Stimulated activated CD4-positive, alpha-beta T cell treated with anti-CD3 and anti-CD28 coated beads, Interleukin-12 subunit alpha, Interleukin-12 subunit beta, amount 100 ng/mL, for 48 hours (primary cell): Measurements from ENCODE around the gene PPM1F.

Experiments
- DNase-seq, 3 donors: peaks; one replicate each; pipeline ENCODE4 v3.0.0-alpha.2; 2020; ENCODE audit warnings: low read depth in 2 of 3, low spot score in 1 of 3

Gene PPM1F

DNA sequence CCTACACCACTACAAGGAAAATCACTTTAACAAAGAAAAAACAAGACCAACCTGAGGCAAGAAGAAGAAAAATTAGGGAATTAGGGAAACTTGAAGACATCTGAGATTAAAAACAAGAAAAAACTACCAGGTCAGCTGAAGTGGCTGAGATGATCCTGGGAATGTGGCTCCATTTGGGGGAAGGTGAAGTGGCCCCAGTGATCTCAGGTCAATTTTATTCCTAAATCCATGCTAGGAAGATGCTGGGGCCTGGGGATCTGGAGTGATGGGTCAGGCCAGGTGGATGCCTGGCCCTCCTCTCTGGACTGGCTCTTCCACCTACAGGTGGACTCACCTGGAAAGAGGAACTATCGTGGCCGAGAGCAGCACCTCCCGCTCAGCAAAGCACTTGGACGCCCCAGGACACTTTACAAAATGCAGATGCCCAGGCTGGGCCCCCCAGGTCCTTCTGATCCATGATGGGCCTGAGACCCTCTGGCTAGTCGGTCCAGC is 23.3 kb upstream of the PPM1F start:
- no peak for DNase-seq

DNA sequence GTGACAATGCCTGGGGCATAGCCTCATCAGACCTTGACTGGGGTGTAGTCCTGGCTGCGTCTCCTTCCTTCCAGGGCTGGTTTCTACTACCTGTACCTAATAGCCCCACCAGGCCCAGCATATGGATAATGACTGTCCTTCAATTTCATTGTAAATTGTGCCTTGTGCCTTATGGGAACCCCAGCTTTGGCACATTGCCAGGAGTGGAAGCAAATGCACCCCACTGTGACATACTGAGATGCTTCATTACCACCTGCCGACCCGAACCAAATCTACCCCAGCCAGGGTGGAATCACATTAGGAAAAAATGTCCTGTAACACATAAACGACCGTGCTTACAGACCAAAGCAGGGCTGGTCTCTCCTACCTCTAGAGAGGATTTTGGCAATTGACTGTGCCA is 22.6 kb upstream of the PPM1F start:
- DNase-seq: no peak

DNA sequence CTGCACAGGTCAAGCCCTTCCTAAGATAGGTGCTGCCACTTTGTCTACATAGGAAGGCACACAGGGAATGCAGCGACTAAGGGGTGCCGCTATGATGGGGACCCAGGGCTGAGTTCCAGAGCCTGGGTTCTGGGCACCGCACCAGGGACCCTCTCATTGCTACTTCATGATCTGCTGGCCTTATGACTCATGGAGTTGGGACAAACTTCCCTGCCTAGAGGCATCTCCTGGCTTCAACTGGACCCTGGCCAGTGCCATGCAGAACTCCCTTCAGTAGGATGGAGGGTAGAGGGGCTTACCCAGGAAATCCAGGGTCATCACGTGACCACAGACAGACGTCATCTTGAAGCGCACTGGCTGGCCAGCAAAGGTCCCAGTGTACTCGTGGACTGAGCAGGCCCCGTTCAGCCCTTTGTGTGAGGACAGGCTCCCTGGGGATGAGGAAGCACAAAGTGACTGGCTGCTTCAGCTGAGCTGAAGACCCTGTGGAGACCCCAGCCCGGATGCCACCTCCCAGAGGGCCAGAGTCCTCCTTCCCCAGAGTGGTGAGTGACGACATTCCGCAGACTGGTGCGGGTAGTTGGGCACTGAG is 21.5 kb upstream of the PPM1F start:
- no peak for DNase-seq

DNA sequence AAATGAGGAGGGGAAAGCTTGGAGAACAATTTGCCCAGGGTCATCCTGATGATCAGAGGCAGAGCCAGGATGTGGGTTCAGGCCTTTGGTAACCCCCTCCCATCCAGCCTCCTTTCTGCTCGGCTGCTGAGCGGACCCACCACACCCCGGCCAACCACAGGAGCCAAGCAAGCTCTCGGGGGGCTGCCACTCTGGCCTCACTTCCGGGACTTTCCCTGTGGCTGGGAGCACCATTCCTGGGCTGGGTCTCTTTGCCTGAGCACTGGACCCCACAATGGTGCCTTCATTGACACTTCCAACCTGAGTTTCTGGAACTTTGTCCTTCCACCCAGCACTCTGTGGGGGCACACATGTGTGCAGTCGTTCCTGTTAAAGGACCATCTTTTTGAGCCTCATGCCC is 20.2 kb upstream of the PPM1F start:
- no peak for DNase-seq

DNA sequence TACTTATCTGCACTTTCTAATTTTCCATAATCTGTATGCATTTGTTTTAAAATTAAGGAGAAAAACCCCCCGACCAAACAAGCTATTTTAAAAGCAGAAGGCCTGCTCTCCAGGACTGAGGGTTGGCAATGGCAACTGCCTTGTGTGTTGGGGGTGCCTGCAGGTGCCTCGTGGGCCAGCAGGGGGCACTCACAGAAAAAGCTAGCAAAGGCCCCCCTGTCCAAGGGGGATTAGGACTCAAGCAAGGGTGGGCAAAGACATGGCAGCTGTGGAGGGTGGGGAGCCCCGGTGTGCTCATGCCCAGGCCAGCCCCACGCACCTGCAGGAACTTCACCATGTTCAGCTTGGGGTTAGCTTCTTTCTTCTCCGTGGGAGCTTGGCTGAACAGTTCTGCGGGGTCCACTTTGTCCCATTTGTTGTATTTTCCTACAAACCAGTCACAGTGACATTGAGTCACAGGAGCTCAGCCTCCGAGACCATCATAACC is 19.7 kb upstream of the PPM1F start:
- DNase-seq: peak in 2 of 3 donors; percentile 28 to 52

DNA sequence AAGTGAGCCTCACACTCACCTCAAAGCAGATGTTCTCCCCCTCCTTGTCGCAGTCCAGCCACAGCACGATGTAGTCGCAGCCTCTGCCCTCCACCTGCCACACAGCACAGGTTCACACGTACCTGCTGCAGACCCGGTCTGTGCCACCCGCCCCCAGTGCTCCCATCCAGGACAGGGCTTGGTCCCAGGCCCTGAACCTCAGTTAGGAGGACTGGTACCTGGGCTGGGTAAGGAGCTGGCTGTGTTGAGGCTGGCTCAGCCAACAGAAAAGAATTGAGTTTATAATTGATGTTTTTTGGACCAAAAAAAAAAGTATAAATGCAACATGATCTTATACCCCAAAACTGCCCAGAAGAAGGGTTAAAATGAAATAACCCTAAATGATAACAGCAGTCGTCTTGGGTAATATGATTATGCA is 19.2 kb upstream of the PPM1F start:
- DNase-seq: no peak

DNA sequence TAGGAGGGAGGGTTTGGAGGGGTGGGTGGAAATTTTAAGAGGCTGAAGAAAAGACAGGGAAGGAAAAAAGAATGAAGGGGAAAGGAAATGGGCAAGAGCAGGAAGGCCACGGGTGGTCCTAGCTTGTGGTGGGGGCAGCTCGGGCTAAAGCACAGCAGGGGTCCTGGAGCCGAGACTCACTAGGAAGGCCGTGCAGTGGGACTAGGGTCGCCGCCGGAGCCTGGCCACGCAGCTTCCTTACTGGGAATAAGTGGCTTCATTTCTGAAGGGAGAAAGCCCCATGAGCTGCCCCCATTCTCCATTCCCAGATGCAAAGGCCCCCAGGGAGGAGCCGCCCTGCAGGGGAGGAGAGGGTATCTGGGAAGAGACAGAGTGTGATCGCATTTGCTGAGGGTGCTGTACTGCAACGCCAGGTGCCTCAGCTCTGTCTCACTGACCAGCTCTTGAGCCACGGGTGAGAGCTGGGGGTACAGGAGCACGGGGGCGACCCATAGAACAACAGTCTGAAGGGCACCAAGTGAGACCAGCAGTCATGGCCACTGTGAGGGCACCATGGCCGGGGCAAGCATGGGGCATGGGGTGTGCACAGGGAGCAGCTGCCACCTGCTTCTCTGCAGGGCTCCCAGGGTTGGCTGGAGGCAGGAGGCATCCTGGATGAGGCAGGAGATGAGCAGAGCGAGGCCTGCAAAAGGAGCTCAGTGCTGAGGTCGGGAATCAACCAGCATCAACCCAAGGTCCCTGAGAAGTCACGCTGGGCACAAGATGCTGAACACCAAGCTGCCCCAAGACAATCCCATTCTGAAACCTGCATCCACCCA is 18.4 kb upstream of the PPM1F start:
- no peak for DNase-seq

DNA sequence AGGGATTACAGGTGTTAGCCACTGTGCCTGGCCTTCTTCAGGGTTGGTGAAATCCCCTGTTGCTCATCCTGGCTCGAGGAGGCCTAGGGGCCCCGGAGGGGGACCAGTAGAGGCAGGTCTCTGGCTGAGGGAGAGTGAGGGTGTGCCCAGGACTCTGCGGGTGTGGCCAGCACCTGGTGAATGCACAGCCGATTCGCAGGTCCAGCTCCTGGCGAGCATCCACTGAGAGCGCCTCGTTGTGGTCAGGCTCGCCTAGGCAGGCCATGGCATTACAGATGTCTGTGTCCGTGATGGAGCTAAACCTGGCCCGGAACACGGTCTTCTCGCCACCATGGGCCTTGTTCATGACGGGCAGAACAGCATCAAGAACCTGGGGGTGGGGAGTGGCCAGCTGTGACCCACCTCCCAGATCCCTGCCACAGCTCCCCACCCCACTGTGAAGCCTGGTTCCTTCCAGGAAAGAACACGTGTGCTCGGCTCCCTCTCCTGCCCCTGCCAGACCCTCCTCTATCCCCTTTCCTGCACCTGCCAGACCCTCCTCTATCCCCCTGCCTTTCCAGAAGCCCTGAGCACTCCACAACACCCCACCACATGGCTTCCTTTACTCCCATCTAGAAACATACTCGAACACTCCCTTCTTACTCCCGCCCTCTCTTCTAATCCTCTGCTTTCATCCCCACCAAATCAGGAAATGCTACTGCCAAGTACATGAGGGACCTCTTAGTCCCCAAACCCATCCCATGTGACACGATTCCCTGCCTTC is 17.6 kb upstream of the PPM1F start:
- no peak for DNase-seq

DNA sequence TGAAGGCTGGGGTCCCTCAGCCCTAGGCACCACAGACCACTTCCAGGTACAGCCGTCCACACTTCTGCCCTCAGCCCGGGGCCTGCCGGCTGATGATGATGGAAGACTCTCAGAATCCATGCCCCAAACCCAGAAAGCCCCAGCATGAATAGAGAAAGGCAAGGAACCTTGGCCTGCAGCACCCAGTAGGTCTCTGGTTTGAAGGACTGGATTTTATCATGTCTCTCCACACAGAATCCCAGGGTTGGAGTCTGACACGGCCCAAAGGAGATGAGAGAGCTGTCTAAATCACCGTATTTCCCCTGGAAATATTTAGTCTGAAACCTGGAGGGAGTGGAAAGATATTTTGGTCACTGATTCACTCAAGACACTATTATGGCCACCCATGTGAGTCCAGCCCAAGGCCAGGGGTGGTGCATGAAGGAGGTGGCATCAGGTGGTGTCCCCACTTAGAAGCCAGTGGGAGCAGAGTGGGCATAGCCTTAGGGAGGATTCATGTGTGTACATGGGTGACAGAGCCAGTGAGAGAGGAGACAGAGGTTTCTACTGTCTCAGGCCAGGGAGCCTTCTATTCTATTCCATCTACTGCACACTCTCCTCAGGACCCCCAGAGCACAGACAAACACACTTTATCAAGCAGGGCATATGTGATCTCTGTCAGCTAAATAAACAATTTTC is 15.9 kb upstream of the PPM1F start:
- no peak for DNase-seq

DNA sequence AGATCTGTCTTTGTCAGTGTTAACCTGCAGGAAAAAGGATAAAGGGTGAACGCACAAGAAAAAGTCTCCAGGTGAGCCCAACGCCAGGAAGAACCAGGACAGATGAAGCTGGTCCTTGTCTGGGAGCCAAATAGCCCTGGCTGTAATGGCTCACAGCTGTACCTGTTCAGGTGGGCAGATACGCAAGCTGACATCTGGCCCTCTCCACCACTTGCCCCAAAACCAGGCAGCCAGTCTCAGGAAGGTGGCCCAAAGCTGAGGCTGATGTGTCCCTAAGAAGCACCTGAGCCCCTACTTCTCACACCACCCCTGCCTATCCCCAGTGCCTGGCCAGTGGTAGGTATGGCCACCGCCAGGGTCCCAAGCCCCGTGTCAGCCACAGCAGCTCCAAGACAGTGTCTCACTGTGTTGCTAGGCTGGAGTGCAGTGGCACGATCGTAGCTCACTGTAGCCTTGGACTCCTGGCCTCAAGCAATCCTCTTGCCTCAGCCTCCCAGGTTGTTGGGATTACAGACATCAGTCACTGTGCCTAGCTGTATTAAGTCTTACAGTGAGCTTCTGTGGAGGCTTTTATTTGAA is 15.1 kb upstream of the PPM1F start:
- DNase-seq: no peak

DNA sequence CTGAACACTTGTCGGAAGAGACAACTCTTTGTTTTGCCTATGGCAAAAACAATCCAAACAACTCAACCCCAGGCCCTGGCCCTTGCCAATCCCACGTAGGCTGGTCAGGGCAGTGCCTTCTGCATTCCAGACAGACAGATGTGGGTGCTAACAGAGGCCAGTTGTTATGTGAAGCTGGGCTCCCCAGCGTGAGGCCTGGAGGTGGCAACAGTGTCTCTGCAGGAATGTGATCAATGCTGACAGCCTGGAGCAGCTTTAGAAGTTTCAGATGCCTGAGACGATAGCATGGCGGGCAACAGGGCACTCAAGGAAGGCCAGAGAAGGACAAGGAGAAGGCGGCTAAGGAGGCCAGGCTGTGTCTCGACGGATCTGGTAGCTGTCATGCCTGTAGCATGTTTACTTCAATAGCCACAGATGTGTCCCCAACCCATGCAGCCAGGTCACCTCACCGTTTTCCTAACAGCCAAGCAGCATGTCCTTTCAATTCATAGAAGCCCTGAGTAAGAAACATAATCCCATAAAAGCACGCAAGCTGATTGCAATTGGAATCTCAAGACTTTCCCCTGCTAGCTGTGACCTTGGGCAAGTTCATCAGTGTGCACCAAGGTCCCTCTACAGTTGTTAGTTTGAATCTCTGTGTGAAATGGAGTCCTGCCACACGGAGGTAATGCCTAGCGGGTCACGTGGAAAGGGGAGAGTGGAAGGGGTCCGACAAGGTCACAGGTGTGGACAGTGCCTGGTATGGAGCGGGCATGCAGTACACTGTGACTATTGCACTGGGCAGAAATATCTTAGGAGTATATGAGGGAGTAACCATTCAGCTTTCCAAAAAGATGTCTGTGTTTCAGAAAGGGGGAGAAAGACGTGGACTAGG is 14.2 kb upstream of the PPM1F start:
- DNase-seq: no peak

DNA sequence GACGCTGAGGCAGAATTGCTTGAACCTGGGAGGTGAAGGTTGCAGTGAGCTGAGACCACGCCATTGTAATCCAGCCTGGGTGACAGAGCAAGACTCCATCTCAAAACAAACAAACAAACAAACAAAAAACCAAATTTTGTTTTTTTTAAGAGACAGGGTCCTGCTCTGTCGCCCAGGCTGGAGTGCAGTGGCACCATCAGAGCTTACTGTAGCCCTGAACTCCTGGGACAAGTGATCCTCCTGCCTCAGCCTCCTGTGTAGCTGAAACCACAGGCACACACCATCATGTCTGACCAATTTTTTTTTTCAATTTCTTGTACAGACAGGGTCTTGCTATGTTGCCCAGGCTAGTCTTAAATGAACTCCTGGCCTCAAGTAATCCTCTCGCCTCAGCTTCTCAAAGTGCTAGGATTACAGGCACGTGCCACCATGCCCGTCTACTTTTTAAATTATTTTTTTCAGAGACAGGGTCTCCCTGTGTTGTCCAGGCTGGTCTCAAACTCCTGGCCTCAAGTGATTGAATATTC is 13.2 kb upstream of the PPM1F start:
- DNase-seq: no peak

DNA sequence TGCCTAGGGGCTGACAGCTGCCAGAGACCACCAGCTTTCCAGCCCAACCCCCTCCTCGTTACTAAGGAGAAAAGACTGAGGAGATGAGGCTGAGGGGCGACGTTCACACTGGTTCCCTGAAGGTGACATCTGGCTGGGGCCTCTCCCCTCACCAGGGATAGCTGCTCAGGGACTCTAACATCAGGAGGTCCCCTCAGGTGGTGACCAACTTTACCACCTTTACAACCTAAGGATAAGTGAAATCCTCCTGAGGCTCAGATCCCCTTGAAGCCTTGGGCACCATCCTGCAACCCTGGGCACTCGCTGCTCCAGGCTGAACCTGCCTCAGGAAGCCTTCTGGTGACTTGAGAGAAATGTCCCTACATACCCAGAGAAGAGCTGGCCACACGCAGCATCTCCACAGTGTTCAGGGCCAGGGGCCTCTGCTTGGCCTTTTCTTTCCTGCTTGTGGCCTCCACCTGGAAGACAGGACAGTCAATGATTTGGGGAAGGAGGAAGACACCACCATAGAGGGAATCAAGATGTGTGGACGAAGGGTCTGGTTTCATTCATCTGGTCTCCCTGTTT is 12.4 kb upstream of the PPM1F start:
- DNase-seq: no peak

DNA sequence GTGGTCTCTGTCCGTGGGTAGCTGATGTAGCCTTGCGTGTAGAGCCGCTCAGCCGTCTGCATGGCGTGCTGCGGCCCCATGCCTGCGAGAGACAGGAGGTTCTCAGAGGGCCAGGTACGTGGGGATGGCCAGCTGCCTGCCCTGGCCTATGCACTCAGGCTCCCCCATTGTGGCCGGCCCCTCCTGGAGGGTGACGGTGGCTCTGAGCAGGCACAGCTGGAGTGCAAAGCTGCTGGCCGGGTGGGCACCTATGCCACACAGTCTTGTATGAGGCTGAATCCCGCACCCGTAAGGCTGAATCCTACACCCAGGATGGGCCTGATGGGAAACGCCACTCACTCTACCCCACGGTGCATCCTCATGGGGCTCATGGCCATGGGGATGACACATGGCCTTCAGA is 11.6 kb upstream of the PPM1F start:
- DNase-seq: no peak

DNA sequence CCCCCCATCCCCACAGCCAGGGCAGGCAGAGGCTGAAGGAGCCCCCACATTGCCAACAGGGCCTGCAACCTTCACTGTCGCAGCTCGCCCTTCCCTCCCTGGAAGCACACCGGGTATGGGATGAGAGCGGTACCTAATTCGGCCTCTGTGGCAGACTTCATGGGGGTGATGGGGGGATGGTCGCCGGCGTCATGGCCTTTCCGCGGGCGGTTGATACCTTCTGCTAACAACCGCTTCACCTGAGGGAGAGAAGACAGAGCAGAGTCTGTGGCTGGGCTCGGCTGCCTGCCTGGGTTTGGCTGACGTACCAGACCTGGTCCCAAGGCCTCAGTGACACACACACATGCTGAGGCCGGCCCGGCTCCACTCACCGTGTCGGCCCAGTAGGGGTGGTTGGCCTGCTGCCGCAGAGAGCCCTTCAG is 11.2 kb upstream of the PPM1F start:
- no peak for DNase-seq

DNA sequence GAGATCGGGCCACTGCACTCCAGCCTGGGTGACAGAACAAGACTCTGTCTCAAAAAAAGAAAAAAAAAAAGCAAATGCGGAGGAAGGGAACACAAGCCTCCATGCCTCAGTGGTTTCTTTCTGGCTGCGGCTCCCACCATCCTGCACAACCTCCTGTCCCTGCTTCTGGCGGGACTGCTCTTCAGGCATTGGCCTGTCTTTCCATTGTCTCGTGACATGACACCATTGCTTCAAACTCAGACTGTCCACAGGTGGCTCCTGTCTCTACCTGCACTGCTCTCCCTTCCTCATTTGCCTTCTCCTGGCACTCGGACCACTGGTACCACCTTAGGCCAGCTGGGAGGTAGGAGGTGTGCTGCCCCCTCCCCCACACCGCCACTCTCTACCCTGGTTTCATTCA is 10.6 kb upstream of the PPM1F start:
- no peak for DNase-seq

DNA sequence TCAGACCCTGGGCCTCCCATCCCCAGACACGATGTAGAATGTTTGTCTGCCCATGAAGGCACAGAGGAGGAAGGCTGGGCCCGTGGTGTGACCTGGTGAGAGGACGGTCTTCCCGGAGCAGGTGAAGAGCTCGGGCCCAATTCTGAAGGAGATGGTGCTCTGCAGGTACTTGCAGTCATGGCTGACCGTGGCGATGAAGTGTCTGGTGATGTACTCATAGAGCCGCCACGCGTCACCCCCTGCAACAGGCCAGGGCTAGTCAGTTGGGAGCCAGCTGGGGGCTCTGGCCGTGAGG is 10.0 kb upstream of the PPM1F start:
- DNase-seq: no peak

DNA sequence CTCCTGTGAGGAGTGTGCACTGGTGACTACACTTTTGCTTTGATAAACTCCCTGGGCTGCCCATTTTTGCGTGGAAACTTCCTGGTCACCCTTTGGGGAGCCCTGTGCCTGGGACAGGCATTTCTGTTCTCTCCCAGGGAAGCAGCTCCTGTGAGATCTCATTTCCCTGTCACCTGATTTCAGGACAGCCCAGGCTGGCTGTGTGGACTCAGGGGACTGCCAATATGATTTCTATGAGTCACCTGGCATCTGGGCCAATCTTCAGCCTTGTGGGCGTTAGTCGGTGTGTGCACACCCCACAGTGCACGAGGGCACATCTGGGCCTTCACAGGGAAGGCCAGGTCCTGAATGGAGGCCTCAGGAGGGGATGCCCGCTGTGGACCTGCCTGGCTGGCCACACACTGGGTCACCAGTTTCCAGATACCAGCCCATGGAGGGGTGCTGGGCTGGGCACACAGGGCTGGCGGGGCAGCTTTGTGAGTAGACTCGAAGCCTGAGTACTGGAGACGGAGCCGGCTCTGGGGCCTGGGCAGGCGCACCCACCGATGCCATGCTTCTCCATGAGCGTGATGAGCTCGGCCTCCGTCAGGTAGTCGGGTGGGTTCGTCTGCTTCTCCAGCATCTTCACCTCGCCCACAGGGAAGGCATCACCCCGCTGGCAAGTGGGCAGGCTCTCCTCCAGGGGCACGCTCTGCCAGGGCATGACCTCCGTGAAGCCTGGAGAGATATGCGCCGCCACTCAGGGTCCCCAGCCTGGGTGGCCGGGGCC is 9.4 kb upstream of the PPM1F start:
- DNase-seq: no peak
